Muscle of leg (tissue), 11 donors: Measurements from ENCODE around the gene RPL36. TPM values are rescaled to one million over a fixed set of nuclear protein-coding genes. Genes with fewer than 3 reads are reported as not detected.
"Not testable (repeated sequence)": the region's sequence is repeated elsewhere in the genome, so short reads cannot be mapped to it uniquely, and the experiment has no call there.

Source experiments
- DNase-seq: peaks from one replicate; pipeline ENCODE4 v3.0.0; 2013
- H3K27ac ChIP-seq: one replicate; pipeline ENCODE4 v1.5.1; 2013; ENCODE audit warnings: mild to moderate bottlenecking, low read length, control low read depth
- H3K27me3 ChIP-seq: one replicate; pipeline ENCODE4 v1.6.1; 2013; ENCODE audit warnings: low read length; ENCODE audit not compliant: control insufficient read depth, insufficient read depth
- H3K36me3 ChIP-seq: one replicate; pipeline ENCODE4 v1.6.1; 2013; ENCODE audit warnings: low read length; ENCODE audit not compliant: control insufficient read depth, insufficient read depth
- H3K4me1 ChIP-seq: one replicate; pipeline ENCODE4 v1.6.1; 2013; ENCODE audit warnings: low read length; ENCODE audit not compliant: control insufficient read depth, insufficient read depth
- H3K4me3 ChIP-seq: one replicate; pipeline ENCODE4 v1.5.1; 2013; ENCODE audit warnings: low read length, control low read depth
- H3K9me3 ChIP-seq: replicated peaks from 2 replicates; pipeline ENCODE4 v1.6.1; 2013; ENCODE audit warnings: low read depth, low read length; ENCODE audit not compliant: control insufficient read depth
- WGBS: methylation state at CpG from one replicate; pipeline ENCODE4 v1.1.5; 2013; ENCODE audit warnings: missing lambda C conversion rate; ENCODE audit not compliant: insufficient coverage; 5-methylcytosine and 5-hydroxymethylcytosine counted together
- polyA plus RNA-seq, 8 donors: library from polyadenylated mRNA; unstranded; fragments of 120-200 nt; gene quantifications; one replicate each; pipeline versions ENCODE4 v1.2.1 to v1.2.3, GENCODE V29; 2013; ENCODE audit warnings: inconsistent platforms in 1 of 8, low replicate concordance in 1 of 8; ENCODE audit not compliant: insufficient read length in 8 of 8, insufficient read depth in 1 of 8
- total RNA-seq: library from RNA; stranded (reverse); fragments of 120-200 nt; gene quantifications from one replicate; pipeline ENCODE4 v1.2.4, GENCODE V29; 2013

Gene RPL36
- total and polyA plus RNA-seq, 9 donors = 1,213 to 1,960 (median 1,387) TPM

DNA sequence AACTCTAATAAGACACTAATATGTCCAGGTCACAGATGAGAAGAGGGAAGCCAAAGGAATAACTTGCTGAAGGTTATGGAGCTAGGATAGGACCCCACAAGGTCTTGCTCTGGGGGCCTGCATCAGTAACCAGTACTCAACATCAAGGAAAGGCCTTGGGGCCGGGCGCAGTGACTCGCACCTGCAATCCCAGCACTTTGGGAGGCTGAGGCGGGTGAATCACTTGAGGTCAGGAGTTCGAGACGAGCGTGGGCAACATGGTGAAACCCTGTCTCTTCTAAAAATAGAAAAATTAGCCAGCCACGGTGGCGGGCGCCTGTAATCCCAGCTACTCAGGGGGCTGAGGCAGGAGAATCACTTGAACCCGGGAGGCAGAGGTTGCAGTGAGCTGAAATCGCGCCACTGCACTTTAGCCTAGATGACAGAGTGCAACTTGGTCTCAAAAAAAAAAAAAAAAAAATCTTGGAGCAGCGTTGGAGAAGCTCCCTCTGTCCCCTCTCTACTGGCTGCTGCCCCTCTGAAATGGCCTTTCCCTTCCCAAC lies 28.0 kb downstream of the RPL36 start:
- no peak for DNase-seq
- H3K4me1 ChIP-seq = peaks cover 21% of the 10 kb centered on the region
- H3K27me3 ChIP-seq = no peaks in the 10 kb centered on the region
- peaks cover 17% of the 10 kb centered on the region for H3K36me3 ChIP-seq
- H3K27ac ChIP-seq = no peak overlapping the region
- no peak overlapping the region for H3K4me3 ChIP-seq
- H3K9me3 ChIP-seq = no peaks in the 10 kb centered on the region
- WGBS = 93% methylated on average over 7 of the region's 14 CpGs

DNA sequence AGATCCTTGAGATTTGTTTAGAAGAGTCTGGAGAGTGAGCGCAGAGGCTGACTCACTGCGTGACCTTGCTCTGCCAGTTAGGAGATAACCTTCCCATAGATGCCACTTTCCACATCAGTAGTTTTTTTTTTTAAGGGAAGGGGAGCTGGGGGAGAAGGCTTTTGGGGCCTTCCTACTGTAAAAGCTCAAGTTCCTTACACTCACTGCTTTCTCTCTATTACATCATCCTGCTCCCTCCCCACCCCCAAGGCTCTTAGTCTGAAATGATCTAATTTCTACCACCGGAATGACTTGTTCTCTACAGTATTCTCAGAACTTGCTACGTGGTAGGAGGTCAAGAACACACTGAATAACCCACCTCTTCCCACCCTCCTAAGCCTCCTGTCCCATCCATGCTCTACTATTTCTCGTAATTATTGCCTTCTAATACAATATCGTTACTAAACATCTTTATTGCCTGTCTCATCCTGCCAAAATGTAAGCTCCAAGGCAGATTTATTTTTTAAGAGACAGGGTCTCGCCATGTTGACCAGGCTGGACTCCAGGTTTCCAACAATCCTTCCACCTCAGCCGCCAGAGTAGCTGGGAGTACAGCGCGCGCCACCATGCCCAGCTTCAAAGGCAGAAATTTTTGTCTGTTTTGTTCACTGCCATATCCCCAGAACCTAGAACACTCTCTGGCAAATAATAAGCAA lies 28.6 kb downstream of the RPL36 start:
- WGBS = 22% methylated on average over 5 of the region's 11 CpGs
- DNase-seq = no peak
- peaks cover 21% of the 10 kb centered on the region for H3K4me1 ChIP-seq
- H3K4me3 ChIP-seq = peak overlapping the region; percentile 77
- H3K27me3 ChIP-seq = no peaks in the 10 kb centered on the region
- H3K36me3 ChIP-seq = peaks cover 10% of the 10 kb centered on the region
- no peaks in the 10 kb centered on the region for H3K9me3 ChIP-seq
- peak overlapping the region; percentile 97 for H3K27ac ChIP-seq

DNA sequence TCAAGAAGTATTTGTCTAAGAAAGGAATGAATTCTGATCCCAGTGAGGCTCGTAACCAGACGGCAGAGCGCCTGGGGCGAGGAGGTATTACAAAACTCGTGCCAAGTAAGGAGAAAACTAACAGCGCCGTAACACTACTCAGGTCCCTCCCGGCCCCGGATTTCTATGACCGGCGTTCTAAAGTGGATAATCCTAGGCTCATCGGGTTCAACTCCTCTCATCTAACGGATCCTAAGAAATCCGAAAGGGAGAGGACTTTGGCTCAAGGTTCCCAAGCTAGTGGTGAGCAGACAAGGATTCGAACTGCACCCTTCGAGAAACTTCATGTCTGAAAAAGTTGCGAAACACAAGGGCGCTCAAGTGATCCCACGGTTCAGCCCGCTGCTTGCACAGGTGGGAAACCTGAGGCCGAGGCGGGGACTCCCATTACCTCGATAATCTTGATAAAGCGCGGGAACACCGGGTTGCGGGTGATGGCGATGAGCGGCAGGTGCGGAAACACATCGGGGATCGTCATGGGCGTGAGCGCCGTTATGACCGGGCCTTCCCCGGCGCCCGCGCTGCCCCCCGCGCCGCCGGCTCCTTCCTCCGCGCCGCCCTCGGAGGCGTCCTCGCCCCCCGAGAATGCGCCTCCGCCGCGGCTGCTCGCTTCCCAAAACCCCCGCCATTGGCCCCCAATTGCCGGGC lies 29.3 kb downstream of the RPL36 start:
- DNase-seq = no peak
- peaks cover 21% of the 10 kb centered on the region for H3K4me1 ChIP-seq
- peak overlapping the region; percentile 97 for H3K27ac ChIP-seq
- WGBS = under 1% methylated on average over 57 of the region's 58 CpGs
- peaks cover 5% of the 10 kb centered on the region for H3K36me3 ChIP-seq
- peak overlapping the region; percentile 77 for H3K4me3 ChIP-seq
- H3K9me3 ChIP-seq = no peaks in the 10 kb centered on the region
- no peaks in the 10 kb centered on the region for H3K27me3 ChIP-seq

DNA sequence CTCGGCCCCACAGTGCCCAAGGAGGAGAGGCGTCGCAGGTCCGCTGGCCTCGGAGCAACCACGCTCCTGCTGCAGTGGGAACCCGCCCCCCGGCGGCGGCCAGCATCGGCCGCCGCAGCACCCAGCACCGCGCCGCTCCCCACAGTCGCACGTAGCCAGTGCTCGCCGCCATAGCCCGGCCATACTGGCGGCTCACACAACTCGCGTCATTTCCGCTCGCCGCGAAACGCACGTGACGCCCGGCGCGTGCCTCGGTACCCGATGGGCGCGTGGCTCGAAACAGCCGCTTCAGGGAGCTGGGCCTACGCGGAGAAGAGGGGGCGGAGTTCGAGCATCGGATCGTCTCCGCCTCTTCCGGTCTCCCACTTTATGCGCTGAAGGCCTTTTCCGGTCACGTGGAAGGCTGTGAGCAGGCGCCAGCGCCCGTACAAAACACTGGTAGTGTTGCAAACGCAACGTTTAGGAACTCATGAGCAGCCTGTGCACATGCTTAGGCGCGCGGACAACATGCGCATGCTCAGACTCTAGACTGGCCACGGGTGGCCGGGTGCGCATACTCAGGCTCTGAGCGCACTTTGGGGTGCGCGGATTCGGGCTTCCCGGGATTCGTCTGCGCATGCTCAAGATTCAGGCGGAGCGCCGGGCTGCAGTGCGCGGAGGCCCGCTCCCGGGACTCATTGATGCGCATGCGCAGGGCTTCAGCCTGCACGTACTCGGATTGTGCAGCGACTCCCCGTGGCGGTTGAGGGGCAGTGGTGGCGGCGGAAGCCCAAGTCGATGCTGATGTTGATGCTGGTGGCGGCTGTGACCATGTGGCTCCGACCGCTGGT lies 30.1 kb downstream of the RPL36 start, which contains the start of the genes CATSPERD and LONP1:
Gene CATSPERD, plus strand, starts transcription at position 677 of the 830 bp plus-strand sequence. Its CDS starts 101 bp downstream, at position 778.
Gene LONP1, minus strand, starts transcription at position 186 of the 830 bp plus-strand sequence. Its CDS starts 14 bp downstream, at position 172.
- no peaks in the 10 kb centered on the region for H3K9me3 ChIP-seq
- DNase-seq = peak; percentile 100

DNA sequence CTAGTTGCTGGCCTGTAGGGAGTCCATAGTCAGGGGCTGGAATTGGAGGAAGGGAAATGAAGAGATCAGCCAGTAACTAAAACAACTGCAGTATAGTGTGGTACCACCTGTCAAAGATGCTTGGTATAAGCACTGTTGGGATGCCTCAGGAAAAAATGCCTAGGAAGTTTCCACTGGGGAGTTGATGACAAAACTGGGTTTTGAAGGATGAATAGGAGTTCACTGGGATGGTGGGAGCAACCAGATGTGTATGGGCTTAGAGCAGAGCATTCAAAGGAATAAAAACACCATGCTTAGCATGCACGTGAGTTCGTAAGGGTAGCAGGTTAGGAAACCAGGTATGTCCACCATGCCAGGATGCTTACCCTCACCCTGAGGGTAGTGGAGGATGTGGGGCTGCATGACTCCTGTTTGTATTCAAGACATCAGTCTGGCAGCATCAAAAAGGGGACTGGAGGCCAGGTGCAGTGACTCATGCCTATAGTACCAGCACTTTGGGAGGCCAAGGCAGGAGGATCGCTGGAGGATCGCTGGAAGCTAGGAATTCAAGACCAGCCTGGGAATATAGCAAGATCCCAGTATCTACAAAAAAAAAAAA lies 37.5 kb downstream of the RPL36 start:
- no peak overlapping the region for H3K4me3 ChIP-seq
- H3K27me3 ChIP-seq = no peaks in the 10 kb centered on the region
- no peaks in the 10 kb centered on the region for H3K4me1 ChIP-seq
- H3K36me3 ChIP-seq = no peaks in the 10 kb centered on the region
- H3K9me3 ChIP-seq = no peaks in the 10 kb centered on the region
- DNase-seq = no peak
- H3K27ac ChIP-seq = no peak overlapping the region
- 80% methylated on average over 1 of the region's 4 CpGs for WGBS

More for the DNA sequence above, 30.1 kb downstream of the RPL36 start, which contains the start of the genes CATSPERD and LONP1:
- no peaks in the 10 kb centered on the region for H3K27me3 ChIP-seq
- peaks cover 5% of the 10 kb centered on the region for H3K36me3 ChIP-seq
- peak within 1 kb of the TSS; percentile 77 for H3K4me3 ChIP-seq
- H3K27ac ChIP-seq = peak within 1 kb of the TSS; percentile 97
- H3K4me1 ChIP-seq = peaks cover 21% of the 10 kb centered on the region
- under 1% methylated on average over 87 of the region's 90 CpGs for WGBS

DNA sequence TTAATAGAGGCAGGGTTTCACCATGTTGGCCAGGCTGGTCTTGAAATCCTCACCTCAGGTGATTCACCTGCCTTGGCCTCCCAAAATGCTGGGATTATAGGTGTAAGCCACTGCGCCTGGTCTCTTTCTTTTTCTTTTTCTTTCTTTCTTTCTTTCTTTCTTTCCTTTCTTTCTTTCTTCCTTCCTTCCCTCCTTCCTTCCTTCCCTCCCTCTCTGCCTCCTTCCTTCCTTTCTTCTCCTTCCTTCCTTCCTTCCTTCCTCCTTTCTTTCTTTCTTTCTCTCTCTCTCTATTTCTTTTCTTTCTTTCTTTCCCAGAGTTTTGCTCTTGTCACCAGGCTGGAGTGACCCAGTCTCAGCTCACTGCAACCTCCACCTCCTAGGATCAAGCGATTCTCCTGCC lies 43.1 kb downstream of the RPL36 start:
- WGBS = 81% methylated on average over 2 of the region's 2 CpGs
- not testable (repeated sequence) for H3K4me1 ChIP-seq, H3K27ac ChIP-seq, DNase-seq, H3K27me3 ChIP-seq, H3K9me3 ChIP-seq, H3K36me3 ChIP-seq, H3K4me3 ChIP-seq

DNA sequence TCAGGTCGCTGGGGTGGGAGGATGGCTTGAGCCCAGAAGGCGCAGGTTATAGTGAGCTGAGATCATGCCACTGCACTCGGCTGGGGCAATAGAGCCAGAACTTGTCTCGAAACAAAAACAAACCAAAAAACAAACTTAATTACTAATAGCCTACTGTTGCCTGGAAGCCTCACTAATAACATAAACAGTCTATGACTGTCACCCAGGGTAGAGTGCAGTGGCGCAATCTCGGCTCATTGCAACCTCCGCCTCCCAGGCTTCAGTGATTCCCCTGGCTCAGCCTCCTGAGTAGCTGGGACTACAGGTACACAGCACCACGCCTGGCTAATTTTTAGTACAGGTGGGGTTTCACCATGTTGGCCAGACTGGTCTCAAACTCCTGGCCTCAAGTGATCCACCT lies 48.3 kb downstream of the RPL36 start:
- WGBS = 90% methylated on average over 2 of the region's 8 CpGs
- no peaks in the 10 kb centered on the region for H3K9me3 ChIP-seq
- no peaks in the 10 kb centered on the region for H3K27me3 ChIP-seq
- no peaks in the 10 kb centered on the region for H3K4me1 ChIP-seq
- no peaks in the 10 kb centered on the region for H3K36me3 ChIP-seq
- no peak overlapping the region for H3K4me3 ChIP-seq
- no peak for DNase-seq
- H3K27ac ChIP-seq = no peak overlapping the region

Other genes with a start within 250 kb of the RPL36 start
- not detected for gene ZNRF4, start 234.9 kb upstream of the RPL36 start, total RNA-seq
- gene ZNRF4, start 234.9 kb upstream of the RPL36 start, polyA plus RNA-seq = not detected
- 0.18 TPM for gene TINCR, start 122.3 kb upstream of the RPL36 start, total RNA-seq
- gene TINCR, start 122.3 kb upstream of the RPL36 start, polyA plus RNA-seq = 1 to 10 TPM in 1 of 8 donors, under 1 TPM in 7; 0.28 to 3.1 (median 0.40) TPM
- 24.6 TPM for gene SAFB2, start 67.5 kb upstream of the RPL36 start, total RNA-seq
- 10 to 100 TPM; 34.0 to 55.9 (median 45.4) TPM for gene SAFB2, start 67.5 kb upstream of the RPL36 start, polyA plus RNA-seq
- 24.7 TPM for gene SAFB, start 67.2 kb upstream of the RPL36 start, total RNA-seq
- 100 to 1,000 TPM in 2 of 8 donors, 10 to 100 TPM in 6; 82.1 to 101 (median 93.0) TPM for gene SAFB, start 67.2 kb upstream of the RPL36 start, polyA plus RNA-seq
- gene MICOS13, start 9.8 kb upstream of the RPL36 start, total RNA-seq = 122 TPM
- 100 to 1,000 TPM in 2 of 8 donors, 10 to 100 TPM in 6; 74.4 to 115 (median 90.0) TPM for gene MICOS13, start 9.8 kb upstream of the RPL36 start, polyA plus RNA-seq
- 5.9 TPM for gene HSD11B1L, start 9.3 kb upstream of the RPL36 start, total RNA-seq
- 1 to 10 TPM; 4.2 to 6.7 (median 5.5) TPM for gene HSD11B1L, start 9.3 kb upstream of the RPL36 start, polyA plus RNA-seq
- 34.9 TPM for gene LONP1, start 29.9 kb downstream of the RPL36 start, total RNA-seq
- gene LONP1, start 29.9 kb downstream of the RPL36 start, polyA plus RNA-seq = 10 to 100 TPM; 47.7 to 63.9 (median 53.1) TPM
- not detected for gene CATSPERD, start 30.3 kb downstream of the RPL36 start, total RNA-seq
- gene CATSPERD, start 30.3 kb downstream of the RPL36 start, polyA plus RNA-seq = under 1 TPM in 1 of 8 donors, not detected in 7; 0.16 TPM
- gene PRR22, start 94.5 kb downstream of the RPL36 start, total RNA-seq = 1.4 TPM
- gene PRR22, start 94.5 kb downstream of the RPL36 start, polyA plus RNA-seq = 1 to 10 TPM in 7 of 8 donors, under 1 TPM in 1; 0.86 to 2.7 (median 1.3) TPM
- gene DUS3L, start 100.9 kb downstream of the RPL36 start, total RNA-seq = 17.7 TPM
- gene DUS3L, start 100.9 kb downstream of the RPL36 start, polyA plus RNA-seq = 10 to 100 TPM; 16.3 to 26.6 (median 21.3) TPM
- 0.44 TPM for gene NRTN, start 114.8 kb downstream of the RPL36 start, total RNA-seq
- 1 to 10 TPM in 2 of 8 donors, under 1 TPM in 6; 0.17 to 1.5 (median 0.37) TPM for gene NRTN, start 114.8 kb downstream of the RPL36 start, polyA plus RNA-seq
- gene FUT6, start 149.4 kb downstream of the RPL36 start, total RNA-seq = not detected
- gene FUT6, start 149.4 kb downstream of the RPL36 start, polyA plus RNA-seq = under 1 TPM in 2 of 8 donors, not detected in 6; 0.05 to 0.09 TPM
- gene FUT3, start 161.2 kb downstream of the RPL36 start, total RNA-seq = 0.09 TPM
- under 1 TPM in 4 of 8 donors, not detected in 4; 0.06 to 0.38 (median 0.30) TPM for gene FUT3, start 161.2 kb downstream of the RPL36 start, polyA plus RNA-seq
- gene FUT5, start 180.2 kb downstream of the RPL36 start, total RNA-seq = not detected
- gene FUT5, start 180.2 kb downstream of the RPL36 start, polyA plus RNA-seq = under 1 TPM in 2 of 8 donors, not detected in 6; 0.10 to 0.12 TPM
- gene NDUFA11, start 213.5 kb downstream of the RPL36 start, total RNA-seq = 312 TPM
- 100 to 1,000 TPM; 168 to 243 (median 200) TPM for gene NDUFA11, start 213.5 kb downstream of the RPL36 start, polyA plus RNA-seq
- gene VMAC, start 214.6 kb downstream of the RPL36 start, total RNA-seq = 4.5 TPM
- 1 to 10 TPM; 2.0 to 4.4 (median 3.6) TPM for gene VMAC, start 214.6 kb downstream of the RPL36 start, polyA plus RNA-seq
- gene CAPS, start 224.0 kb downstream of the RPL36 start, total RNA-seq = 5.1 TPM
- gene CAPS, start 224.0 kb downstream of the RPL36 start, polyA plus RNA-seq = 10 to 100 TPM in 1 of 8 donors, 1 to 10 TPM in 7; 3.9 to 10.1 (median 6.5) TPM